T47D (cell line): ENCODE data around the gene SELENOM.

Experiments used
- DNase-seq, 2 experiments: peaks; one replicate each; pipeline versions ENCODE4 v3.0.0 to v3.0.0-alpha.2; 2011 to 2012; ENCODE audit warnings: low read depth in 1 of 2, low spot score in 1 of 2
- JUND ChIP-seq: IDR thresholded peaks from 2 replicates; pipeline ENCODE4 v1.6.1; 2012; ENCODE audit warnings: low read depth
- in situ Hi-C: cut with HindIII; loops from 2 replicates; pipeline ENCODE4 v1.10.0; 2016; ENCODE audit warnings: low sequenced_read_pairs, low pct_unique_long_range_greater_than_20kb

SELENOM gene

GRCh38 chr22:31089160-31090100 is 17.9 kb downstream of the SELENOM start:
- peak in 1 of 2 experiments; percentile 49 for DNase-seq
- in situ Hi-C loops, result no loop called here
- no peak for TF ChIP-seq JUND

GRCh38 chr22:31088233-31088986 is 19.0 kb downstream of the SELENOM start:
- TF ChIP-seq JUND, result no peak

GRCh38 chr22:31087744-31088215 is 19.6 kb downstream of the SELENOM start:
- no peak for TF ChIP-seq JUND
- in situ Hi-C loops, result no loop called here
- peak in 1 of 2 experiments; percentile 1 for DNase-seq

More at GRCh38 chr22:31088233-31088986, 19.0 kb downstream of the SELENOM start:
- in situ Hi-C loops, result no loop called here
- peak in 1 of 2 experiments; percentile 2 for DNase-seq

GRCh38 chr22:31086703-31087330 is 20.6 kb downstream of the SELENOM start:
- TF ChIP-seq JUND, result no peak
- DNase-seq, result peak in 1 of 2 experiments; percentile 1
- in situ Hi-C loops, result no loop called here

GRCh38 chr22:31085928-31086327 is 21.4 kb downstream of the SELENOM start:
- TF ChIP-seq JUND, result no peak
- peak in 1 of 2 experiments; percentile 1 for DNase-seq
- in situ Hi-C loops, result no loop called here

- no peak for TF ChIP-seq JUND
- DNase-seq, result no peak
- in situ Hi-C loops, result no loop called here
These were observed 21.9 kb downstream of the SELENOM start for GRCh38 chr22:31085493-31085824.

GRCh38 chr22:31084811-31085492 is 22.4 kb downstream of the SELENOM start:
- no peak for TF ChIP-seq JUND
- in situ Hi-C loops, result no loop called here

GRCh38 chr22:31083923-31084810 is 23.2 kb downstream of the SELENOM start:
- in situ Hi-C loops, result no loop called here
- DNase-seq, result peak in 1 of 2 experiments; percentile 2
- no peak for TF ChIP-seq JUND

More at GRCh38 chr22:31084811-31085492, 22.4 kb downstream of the SELENOM start:
- DNase-seq, result no peak

GRCh38 chr22:31083377-31083768 is 24.0 kb downstream of the SELENOM start:
- peak in 1 of 2 experiments; percentile 5 for DNase-seq
- in situ Hi-C loops, result no loop called here
- TF ChIP-seq JUND, result no peak

GRCh38 chr22:31082606-31083376 is 24.6 kb downstream of the SELENOM start:
- in situ Hi-C loops, result no loop called here
- peak; percentile 61 to 66 for DNase-seq
- no peak for TF ChIP-seq JUND
